ENCODE results near the gene CTXND2. TPM values are rescaled to one million over a fixed set of nuclear protein-coding genes. Genes with fewer than 3 reads are reported as not detected.

CTXND2 gene
- total and polyA plus RNA-seq, 2 of the 4 experiments (the other 2 are of a cell fraction): not detected

- dilution Hi-C loops (cut with HindIII; ENCODE audit: low sequenced_read_pairs, unreplicated experiment): no loop called here
- CTCF ChIA-PET: no interaction called here
- no TSS peak for BruUV-seq (replicated peaks)
Observed at GRCh38 chr1:150846473-150847146, 40.3 kb upstream of the CTXND2 start.

More at GRCh38 chr1:150846473-150847146, 40.3 kb upstream of the CTXND2 start:
- Histone ChIP-seq H2BK20ac (ENCODE audit: low read depth, low read length) (no peak overlapping the region), H3K27me3 (ENCODE audit: control insufficient read depth, insufficient read depth, low read length) (no peaks in the 10 kb centered on the region), H4K8ac (ENCODE audit: low read depth in 2 of 2, low read length in 2 of 2) (no peak overlapping the region), H2BK120ac (ENCODE audit: low read depth, low read length) (no peak overlapping the region), H3K9me1 (ENCODE audit: insufficient read depth, low read length) (no peaks in the 10 kb centered on the region), H4K5ac (ENCODE audit: low read depth, low read length) (no peak overlapping the region), H2BK5ac (ENCODE audit: low read depth, low read length, poor library complexity, severe bottlenecking) (no peak overlapping the region), H3K4me1 (ENCODE audit: control insufficient read depth, insufficient read depth, low read length) (no peaks in the 10 kb centered on the region), H3K4ac (ENCODE audit: low read depth, low read length) (no peak overlapping the region), H3K14ac (replicated peaks; ENCODE audit: low read depth, low read length) (no peak overlapping the region), H3K36me3 (ENCODE audit: control insufficient read depth, insufficient read depth, low read length) (peaks cover 15% of the 10 kb centered on the region), H4K91ac (ENCODE audit: insufficient read depth, low read depth, low read length) (no peak overlapping the region), H2AK5ac (ENCODE audit: low read depth, low read length) (no peak overlapping the region), H3K9ac (ENCODE audit: low read depth, low read length) (no peak overlapping the region), H3K23ac (ENCODE audit: low read depth, low read length) (no peak overlapping the region), H3K9me3 (ENCODE audit: control insufficient read depth, insufficient read depth, low read length) (no peaks in the 10 kb centered on the region), H3K79me1 (ENCODE audit: low read depth in 1 of 2, low read length in 2 of 2) (peaks cover 0 to 7% of the 10 kb centered on the region in 2 experiments; a peak in 1 of 4 replicates), H3K4me3 (ENCODE audit: insufficient read depth, low read depth, low read length) (no peak overlapping the region), H4K20me1 (ENCODE audit: insufficient read depth, low read length) (no peaks in the 10 kb centered on the region), H2BK15ac (ENCODE audit: low read depth, low read length) (no peak overlapping the region), H3K18ac (ENCODE audit: low read depth, low read length) (no peak overlapping the region), H3K56ac (ENCODE audit: extremely low read depth, insufficient read depth, low read length) (no peak overlapping the region), H3K27ac (ENCODE audit: insufficient read depth, low read length) (no peak overlapping the region), H2AFZ (replicated peaks; ENCODE audit: low read length, poor library complexity) (no peak overlapping the region), H3K4me2 (ENCODE audit: low read depth, low read length) (no peak overlapping the region), H2AK9ac (replicated peaks; ENCODE audit: low read depth, low read length, poor library complexity) (no peak overlapping the region)
- in situ Hi-C loops (cut with MboI; ENCODE audit: low sequenced_read_pairs) (no loop called here), intact Hi-C loops (cut with micrococcal nuclease) (no loop called here)
- POLR2A ChIA-PET (ENCODE audit: unreplicated experiment): no interaction called here
- no CpG with 5 or more reads among the region's 4 CpGs for WGBS, 2 experiments (ENCODE audit: extremely low coverage in 2 of 2, insufficient read length in 1 of 2)
- DNase-seq (no peak), ATAC-seq (ENCODE audit: low read depth) (no peak)
- TF ChIP-seq RCOR1 (IDR thresholded peaks at IDR 0.05; ENCODE audit: insufficient replicate concordance, low read length): no peak
- no peak for TF ChIP-seq USF2 (IDR thresholded peaks at IDR 0.05; ENCODE audit: low read depth, low read length)
- TF ChIP-seq SMC3 (IDR thresholded peaks at IDR 0.05; ENCODE audit: low read depth, low read length): no peak
- no peak for TF ChIP-seq NFE2L2 (IDR thresholded peaks at IDR 0.05; ENCODE audit: low read depth, low read length)
- no peak for TF ChIP-seq CTCF (conservative IDR thresholded peaks at IDR 0.05; ENCODE audit: low read depth, low read length)
- no peak for TF ChIP-seq RAD21 (IDR thresholded peaks at IDR 0.05; ENCODE audit: low read length)
- TF ChIP-seq CHD1 (IDR thresholded peaks at IDR 0.05; ENCODE audit: low read depth, low read length): no peak
- TF ChIP-seq CEBPB (IDR thresholded peaks at IDR 0.05; ENCODE audit: low read depth, low read length): no peak
- no peak for TF ChIP-seq MAFK (IDR thresholded peaks at IDR 0.05; ENCODE audit: low read depth, low read length)
